HG02973 (cell line): ENCODE data around the gene TBCCD1.

Source experiments
- ATAC-seq: cut with Tn5 transposase; IDR thresholded peaks from one replicate; pipeline ENCODE4 v1.9.1; 2021; ENCODE audit warnings: moderate library complexity; ENCODE audit not compliant: unreplicated experiment

TBCCD1 gene

GRCh38 chr3:186497608-186498007 lies 69.5 kb downstream of the TBCCD1 start:
- no peak for ATAC-seq

- no peak for ATAC-seq
Observed at GRCh38 chr3:186496635-186497034, 70.5 kb downstream of the TBCCD1 start.
